ENCODE results near the gene PELI2.

The PELI2 gene

DNA sequence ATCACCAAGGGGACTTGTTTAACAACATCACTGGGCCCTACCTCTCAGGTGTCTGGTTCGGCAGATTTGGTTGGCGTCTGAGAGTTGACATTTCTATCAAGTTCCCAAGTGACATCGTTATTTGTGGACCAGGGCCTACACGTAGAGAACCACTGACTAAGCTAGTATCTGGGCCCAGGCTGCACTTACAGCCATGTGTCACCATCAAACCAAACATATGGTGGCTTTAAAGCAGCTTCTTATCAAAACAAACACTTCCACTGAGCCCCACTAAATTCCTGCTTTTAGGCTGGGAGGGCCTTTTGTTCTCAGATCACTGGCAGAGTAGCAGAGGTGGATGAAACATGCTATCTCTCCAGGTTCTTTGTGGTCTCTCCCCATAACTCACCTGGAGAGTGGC is 220.5 kb downstream of the PELI2 start:
- no peaks in the 10 kb centered on the region for H3K79me2 ChIP-seq (ENCODE audit: low read length)
- no peaks in the 10 kb centered on the region for H3F3A ChIP-seq (ENCODE audit: insufficient read depth, low read length)
- H3K36me3 ChIP-seq (replicated peaks; ENCODE audit: insufficient read depth, low read length) = no peaks in the 10 kb centered on the region
- no peaks in the 10 kb centered on the region for H3K27me3 ChIP-seq (replicated peaks; ENCODE audit: insufficient read depth, low read length)
- no peaks in the 10 kb centered on the region for H3K9me2 ChIP-seq (replicated peaks; ENCODE audit: insufficient read depth, low read length)
- TF ChIP-seq EZH2 (optimal IDR thresholded peaks at IDR 0.05; ENCODE audit: low read depth, low read length) = no peak
- no peak for TF ChIP-seq EZH2phosphoT487 (IDR thresholded peaks at IDR 0.05; ENCODE audit: low read length)
- TF ChIP-seq, protein P1, sequence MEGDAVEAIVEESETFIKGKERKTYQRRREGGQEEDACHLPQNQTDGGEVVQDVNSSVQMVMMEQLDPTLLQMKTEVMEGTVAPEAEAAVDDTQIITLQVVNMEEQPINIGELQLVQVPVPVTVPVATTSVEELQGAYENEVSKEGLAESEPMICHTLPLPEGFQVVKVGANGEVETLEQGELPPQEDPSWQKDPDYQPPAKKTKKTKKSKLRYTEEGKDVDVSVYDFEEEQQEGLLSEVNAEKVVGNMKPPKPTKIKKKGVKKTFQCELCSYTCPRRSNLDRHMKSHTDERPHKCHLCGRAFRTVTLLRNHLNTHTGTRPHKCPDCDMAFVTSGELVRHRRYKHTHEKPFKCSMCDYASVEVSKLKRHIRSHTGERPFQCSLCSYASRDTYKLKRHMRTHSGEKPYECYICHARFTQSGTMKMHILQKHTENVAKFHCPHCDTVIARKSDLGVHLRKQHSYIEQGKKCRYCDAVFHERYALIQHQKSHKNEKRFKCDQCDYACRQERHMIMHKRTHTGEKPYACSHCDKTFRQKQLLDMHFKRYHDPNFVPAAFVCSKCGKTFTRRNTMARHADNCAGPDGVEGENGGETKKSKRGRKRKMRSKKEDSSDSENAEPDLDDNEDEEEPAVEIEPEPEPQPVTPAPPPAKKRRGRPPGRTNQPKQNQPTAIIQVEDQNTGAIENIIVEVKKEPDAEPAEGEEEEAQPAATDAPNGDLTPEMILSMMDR (IDR thresholded peaks at IDR 0.05; ENCODE audit: low read length) = no peak
- no peak overlapping the region for H2AFZ ChIP-seq (ENCODE audit: low read length)
- H3K4me3 ChIP-seq (ENCODE audit: low read length) = no peak overlapping the region
- no peaks in the 10 kb centered on the region for H4K20me1 ChIP-seq (ENCODE audit: insufficient read depth, low read length)
- H3K9ac ChIP-seq (ENCODE audit: low read length) = no peak overlapping the region
- H3K4me2 ChIP-seq (ENCODE audit: low read depth, low read length) = no peak overlapping the region
- no peaks in the 10 kb centered on the region for H3K9me3 ChIP-seq (replicated peaks; ENCODE audit: insufficient read depth, low read length)
- no peak overlapping the region for H3K27ac ChIP-seq (ENCODE audit: low read length)
- no peak for DNase-seq
- no peaks in the 10 kb centered on the region for H3K4me1 ChIP-seq (ENCODE audit: low read length)

DNA sequence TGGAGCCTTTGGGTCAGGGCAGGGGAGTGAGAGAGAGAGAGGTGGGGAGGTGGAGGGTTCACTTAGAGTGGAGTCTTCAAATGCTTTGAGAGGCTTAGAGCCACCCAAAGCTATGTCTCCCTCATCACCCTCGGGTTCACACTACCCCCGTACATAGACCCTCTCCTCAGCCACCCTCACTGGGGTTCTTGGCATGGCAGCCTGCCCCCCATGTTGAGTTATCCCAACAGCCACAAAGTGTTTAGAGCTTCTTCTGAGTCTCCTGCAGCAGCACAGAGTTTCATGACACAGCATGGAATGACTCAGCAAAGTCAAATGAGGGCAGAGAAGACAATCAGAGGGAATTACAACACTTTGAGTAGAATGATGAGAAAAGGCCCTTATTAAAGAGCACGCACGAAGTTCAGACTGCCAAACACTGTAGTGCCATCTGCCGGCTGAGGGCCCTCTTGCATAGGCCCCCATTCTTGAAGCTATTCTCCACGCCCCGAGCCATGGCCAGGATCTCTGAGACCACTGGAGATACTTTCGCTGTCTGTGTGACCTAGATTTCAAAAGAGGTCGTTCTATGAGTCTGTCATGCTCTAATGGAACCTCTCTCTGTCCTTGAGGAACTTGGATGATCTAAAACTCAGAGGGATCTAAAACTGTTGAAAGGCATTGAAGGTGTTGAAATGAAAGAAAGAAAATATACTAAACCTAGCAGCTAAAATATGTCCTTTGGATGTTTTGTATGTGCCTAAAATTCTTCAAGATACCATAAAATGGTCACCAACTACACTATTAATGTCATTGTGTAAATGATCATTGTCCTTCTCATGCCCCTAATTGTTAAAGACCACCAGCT is 221.9 kb downstream of the PELI2 start:
- Histone ChIP-seq H3K9ac (ENCODE audit: low read length) (no peak overlapping the region), H3K9me2 (replicated peaks; ENCODE audit: insufficient read depth, low read length) (no peaks in the 10 kb centered on the region), H2AFZ (ENCODE audit: low read length) (no peak overlapping the region), H3F3A (ENCODE audit: insufficient read depth, low read length) (no peaks in the 10 kb centered on the region), H3K27me3 (replicated peaks; ENCODE audit: insufficient read depth, low read length) (no peaks in the 10 kb centered on the region), H3K4me3 (ENCODE audit: low read length) (no peak overlapping the region), H4K20me1 (ENCODE audit: insufficient read depth, low read length) (no peaks in the 10 kb centered on the region), H3K4me1 (ENCODE audit: low read length) (no peaks in the 10 kb centered on the region), H3K27ac (ENCODE audit: low read length) (no peak overlapping the region), H3K4me2 (ENCODE audit: low read depth, low read length) (no peak overlapping the region), H3K9me3 (replicated peaks; ENCODE audit: insufficient read depth, low read length) (no peaks in the 10 kb centered on the region), H3K79me2 (ENCODE audit: low read length) (no peaks in the 10 kb centered on the region), H3K36me3 (replicated peaks; ENCODE audit: insufficient read depth, low read length) (no peaks in the 10 kb centered on the region)
- DNase-seq = peak; percentile 39
- TF ChIP-seq EZH2 (optimal IDR thresholded peaks at IDR 0.05; ENCODE audit: low read depth, low read length) (no peak), EZH2phosphoT487 (IDR thresholded peaks at IDR 0.05; ENCODE audit: low read length) (no peak)
- TF ChIP-seq, protein P1 (IDR thresholded peaks at IDR 0.05; ENCODE audit: low read length) = peak; percentile 65

DNA sequence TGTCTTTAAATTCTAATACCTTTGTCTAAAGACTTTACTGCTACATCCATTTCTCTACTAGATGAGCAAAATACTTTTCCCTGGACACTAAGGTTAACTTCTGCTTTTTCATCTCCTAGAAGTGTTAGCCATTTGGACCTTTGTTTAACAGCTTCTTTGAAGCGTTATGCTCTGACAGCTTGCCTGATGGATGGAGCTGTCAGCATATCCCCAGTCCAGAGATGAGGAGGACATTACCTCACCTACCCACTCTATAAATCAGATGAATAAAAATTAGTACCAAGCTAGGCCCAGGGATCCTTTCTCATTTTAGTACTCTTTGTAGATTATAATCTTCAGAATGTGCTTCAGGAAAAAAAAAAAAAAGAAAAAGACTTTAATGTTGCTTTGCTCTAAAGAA is 222.7 kb downstream of the PELI2 start:
- DNase-seq = no peak
- Histone ChIP-seq H3K27me3 (replicated peaks; ENCODE audit: insufficient read depth, low read length) (no peaks in the 10 kb centered on the region), H3K27ac (ENCODE audit: low read length) (no peak overlapping the region), H3K9ac (ENCODE audit: low read length) (no peak overlapping the region), H3F3A (ENCODE audit: insufficient read depth, low read length) (no peaks in the 10 kb centered on the region), H3K4me1 (ENCODE audit: low read length) (no peaks in the 10 kb centered on the region), H2AFZ (ENCODE audit: low read length) (no peak overlapping the region), H3K9me2 (replicated peaks; ENCODE audit: insufficient read depth, low read length) (no peaks in the 10 kb centered on the region), H3K4me3 (ENCODE audit: low read length) (no peak overlapping the region), H3K36me3 (replicated peaks; ENCODE audit: insufficient read depth, low read length) (no peaks in the 10 kb centered on the region), H3K4me2 (ENCODE audit: low read depth, low read length) (no peak overlapping the region), H3K79me2 (ENCODE audit: low read length) (no peaks in the 10 kb centered on the region), H3K9me3 (replicated peaks; ENCODE audit: insufficient read depth, low read length) (no peaks in the 10 kb centered on the region), H4K20me1 (ENCODE audit: insufficient read depth, low read length) (no peaks in the 10 kb centered on the region)
- TF ChIP-seq EZH2phosphoT487 (IDR thresholded peaks at IDR 0.05; ENCODE audit: low read length) (no peak), EZH2 (optimal IDR thresholded peaks at IDR 0.05; ENCODE audit: low read depth, low read length) (no peak)
- TF ChIP-seq, protein P1 (IDR thresholded peaks at IDR 0.05; ENCODE audit: low read length) = no peak
